K562 (cell line): Measurements from ENCODE around the gene SYNJ2. TPM values are rescaled to one million over a fixed set of nuclear protein-coding genes. Genes with fewer than 3 reads are reported as not detected.

ENCODE experiments used
- ATAC-seq: fragments of 200-7000 bp; cut with Tn5 transposase; 3 replicates; pipeline ENCODE4 v1.9.1; 2020; ENCODE audit warnings: moderate library complexity
- BruUV-seq: library from RNA; stranded (reverse); fragments of 400-500 nt; replicated peaks from 2 replicates; lab custom pipeline; 2021; lab: Mats Ljungman, UMichigan
- CTCF ChIA-PET: fragments of 300-600 bp; formaldehyde crosslinking; extraction: SDS; loops from one replicate; lab custom pipeline; 2021; ENCODE audit warnings: low intra/inter-chr PET ratio; lab: Yijun Ruan, JAX
- POLR2A ChIA-PET: fragments of 300-600, 350-650 bp; sonication (Branson Sonifier 250); formaldehyde crosslinking; extraction: SDS; loops from one replicate; lab custom pipeline; 2021; ENCODE audit warnings: antibody characterized with exemption, inconsistent platforms; lab: Yijun Ruan, JAX
- DNase-seq, 4 experiments: peaks; one replicate each; pipeline versions ENCODE4 v3.0.0 to v3.0.0-alpha.2; 2011 to 2018; ENCODE audit warnings: low spot score in 3 of 4, mixed read lengths in 3 of 4; ENCODE audit errors: extremely low read depth in 1 of 4
- FAIRE-seq: peaks from 2 replicates; lab custom pipeline; 2011; peaks lifted over from hg19 to GRCh38; lab: Jason Lieb, UNC
- H2AFZ ChIP-seq: 2 replicates; pipeline ENCODE4 v1.6.0; 2011; ENCODE audit warnings: low read depth, low read length, control low read depth, inconsistent platforms
- H3K27ac ChIP-seq: fragments of 200-600 bp; 3 replicates; pipeline ENCODE4 v1.8.0; 2011; ENCODE audit warnings: low read depth, mild to moderate bottlenecking, control low read depth, inconsistent platforms, low read length, moderate library complexity, mixed read lengths; ENCODE audit errors: extremely low read depth
- H3K27me3 ChIP-seq, 2 experiments: fragments of 300-600 bp in 1 of 2; 2 replicates in 1 of 2; 3 replicates in 1 of 2; pipeline versions ENCODE4 v1.6.0 to v1.8.0; 2011; ENCODE audit warnings: inconsistent platforms in 2 of 2, low read length in 2 of 2, mild to moderate bottlenecking in 1 of 2, mixed read lengths in 1 of 2, moderate library complexity in 1 of 2; ENCODE audit not compliant: control insufficient read depth in 2 of 2, insufficient read depth in 2 of 2
- H3K36me3 ChIP-seq: fragments of 300-600 bp; 3 replicates; pipeline ENCODE4 v1.8.0; 2011; ENCODE audit warnings: mild to moderate bottlenecking, low read length, inconsistent platforms; ENCODE audit not compliant: control insufficient read depth, insufficient read depth
- H3K4me1 ChIP-seq, 2 experiments: fragments of 200-600 bp in 1 of 2; replicated peaks in 1 of 2; 2 replicates in 1 of 2; 3 replicates in 1 of 2; pipeline versions ENCODE4 v1.5.1 to v1.8.0; 2011; ENCODE audit warnings: inconsistent platforms in 2 of 2, low read length in 2 of 2, mild to moderate bottlenecking in 1 of 2, mixed read lengths in 1 of 2, moderate library complexity in 1 of 2; ENCODE audit not compliant: control insufficient read depth in 2 of 2, insufficient read depth in 2 of 2
- H3K4me2 ChIP-seq: 2 replicates; pipeline ENCODE4 v1.6.1; 2011; ENCODE audit warnings: low read length, control low read depth, inconsistent platforms, mixed read lengths; ENCODE audit not compliant: insufficient read depth
- H3K4me3 ChIP-seq: fragments of 200-600 bp; sonication (generic), shearing (Covaris generic); 2 replicates; pipeline ENCODE4 v1.5.1; 2016; ENCODE audit warnings: control low read depth, inconsistent platforms
- H3K79me2 ChIP-seq: fragments of 200-600 bp; 3 replicates; pipeline ENCODE4 v1.8.0; 2011; ENCODE audit warnings: low read length, inconsistent platforms; ENCODE audit not compliant: control insufficient read depth, insufficient read depth
- H3K9ac ChIP-seq, 2 experiments: 2 replicates each; pipeline versions ENCODE4 v1.6.0 to v1.6.1; 2011; ENCODE audit warnings: low read depth in 2 of 2, low read length in 2 of 2, control low read depth in 1 of 2, inconsistent platforms in 1 of 2, mild to moderate bottlenecking in 1 of 2, mixed read lengths in 1 of 2; ENCODE audit not compliant: insufficient read depth in 1 of 2
- H3K9me1 ChIP-seq: one replicate; pipeline ENCODE4 v1.6.0; 2011; ENCODE audit warnings: inconsistent platforms, mild to moderate bottlenecking, low read length, moderate library complexity; ENCODE audit not compliant: control insufficient read depth, insufficient read depth
- H3K9me3 ChIP-seq: replicated peaks from 2 replicates; pipeline ENCODE4 v1.5.1; 2011; ENCODE audit warnings: low read depth, low read length, inconsistent platforms; ENCODE audit not compliant: control insufficient read depth, insufficient read depth
- H4K20me1 ChIP-seq: replicated peaks from 2 replicates; pipeline ENCODE4 v1.6.1; 2011; ENCODE audit warnings: low read length, inconsistent platforms, mixed read lengths; ENCODE audit not compliant: control insufficient read depth, insufficient read depth
- ELK3 ChIP-seq: fragments of 450-650 bp; formaldehyde crosslinking; IDR thresholded peaks from 2 replicates; pipeline ENCODE4 v1.4.0; 2020; ENCODE audit warnings: mild to moderate bottlenecking
- HDAC1 ChIP-seq, 2 experiments: fragments of 450-650 bp; IDR thresholded peaks; 2 replicates each; pipeline ENCODE4 v1.6.1; 2016 to 2017; ENCODE audit warnings: inconsistent platforms in 1 of 2, mild to moderate bottlenecking in 1 of 2, moderate library complexity in 1 of 2
- KDM1A ChIP-seq, 2 experiments: fragments of 450-650 bp; IDR thresholded peaks; 2 replicates each; pipeline ENCODE4 v1.6.1; 2016; ENCODE audit warnings: mild to moderate bottlenecking in 2 of 2
- POLR2G ChIP-seq: fragments of 200-400 bp; formaldehyde crosslinking; IDR thresholded peaks from 2 replicates; pipeline ENCODE4 v1.6.1; 2017; ENCODE audit warnings: low read depth, mild to moderate bottlenecking, antibody characterized with exemption, low read length, moderate library complexity
- SRF ChIP-seq, 2 experiments: fragments of 250-450, 450-650 bp in 1 of 2; sonication (Bioruptor Pico) in 1 of 2; sonication (generic) in 1 of 2; formaldehyde crosslinking; IDR thresholded peaks; 2 replicates each; pipeline versions ENCODE4 v1.5.0 to v1.5.1; 2020 to 2022; ENCODE audit warnings: mild to moderate bottlenecking in 1 of 2, missing genetic modification reagents in 1 of 2
- WGBS: fragments of 100-300 bp; shearing (Covaris generic); methylation state at CpG from one replicate; pipeline ENCODE4 v1.1.6; 2016; ENCODE audit warnings: low coverage, mixed read lengths; ENCODE audit not compliant: insufficient coverage; ENCODE audit errors: missing lambda C conversion rate; 5-methylcytosine and 5-hydroxymethylcytosine counted together
- in situ Hi-C: fragments of 300-500 bp; cut with MboI; formaldehyde crosslinking; loops from 4 replicates; pipeline ENCODE4 v1.15.0; 2018; ENCODE audit warnings: inconsistent platforms, mixed read lengths
- intact Hi-C: fragments of 100-400 bp; cut with micrococcal nuclease; formaldehyde crosslinking; loops from 2 replicates; pipeline ENCODE4 v1.14.2; 2022
- polyA plus RNA-seq, 8 experiments: library from polyadenylated mRNA; depleted of rRNA in 4 of 8; stranded (reverse) in 5 of 8; unstranded in 3 of 8; fragments of >200 nt; fragmentation: Nextera tagmentation in 2 of 8; fragmentation: Illumina TruSeq in 1 of 8; extraction: Ambion mirVana in 2 of 8; extraction: Trizol in 1 of 8; gene quantifications; 2 replicates each; pipeline versions ENCODE4 v1.2.1 to v1.2.3, GENCODE V29; 2011 to 2014; ENCODE audit warnings: inconsistent platforms in 1 of 8, missing spikeins in 1 of 8
- total RNA-seq, 7 experiments: library from RNA; depleted of rRNA in 6 of 7; stranded (reverse); fragments of >200 nt in 6 of 7; fragmentation: Illumina TruSeq in 2 of 7; extraction: Trizol in 2 of 7; gene quantifications; 2 replicates each; pipeline versions ENCODE4 v1.2.1 to v1.2.3, GENCODE V29; 2011 to 2021; ENCODE audit warnings: low replicate concordance in 1 of 7
- TF ChIP-seq, protein P1 (sequence below): fragments of 250-450 bp; sonication (Bioruptor Pico); IDR thresholded peaks from 2 replicates; pipeline ENCODE4 v1.5.0; 2021; ENCODE audit warnings: mild to moderate bottlenecking, borderline replicate concordance
- TF ChIP-seq, protein P2 (sequence below): fragments of 150-350 bp; conservative IDR thresholded peaks from 2 replicates; pipeline ENCODE4 v1.6.1; 2014; ENCODE audit warnings: low read length

The SYNJ2 gene
- total and polyA plus RNA-seq, 9 of the 15 experiments (the other 6 are each of a cell fraction or from before 2014, with no cell fraction given) = 3.0 to 27.7 (median 17.8) TPM

DNA sequence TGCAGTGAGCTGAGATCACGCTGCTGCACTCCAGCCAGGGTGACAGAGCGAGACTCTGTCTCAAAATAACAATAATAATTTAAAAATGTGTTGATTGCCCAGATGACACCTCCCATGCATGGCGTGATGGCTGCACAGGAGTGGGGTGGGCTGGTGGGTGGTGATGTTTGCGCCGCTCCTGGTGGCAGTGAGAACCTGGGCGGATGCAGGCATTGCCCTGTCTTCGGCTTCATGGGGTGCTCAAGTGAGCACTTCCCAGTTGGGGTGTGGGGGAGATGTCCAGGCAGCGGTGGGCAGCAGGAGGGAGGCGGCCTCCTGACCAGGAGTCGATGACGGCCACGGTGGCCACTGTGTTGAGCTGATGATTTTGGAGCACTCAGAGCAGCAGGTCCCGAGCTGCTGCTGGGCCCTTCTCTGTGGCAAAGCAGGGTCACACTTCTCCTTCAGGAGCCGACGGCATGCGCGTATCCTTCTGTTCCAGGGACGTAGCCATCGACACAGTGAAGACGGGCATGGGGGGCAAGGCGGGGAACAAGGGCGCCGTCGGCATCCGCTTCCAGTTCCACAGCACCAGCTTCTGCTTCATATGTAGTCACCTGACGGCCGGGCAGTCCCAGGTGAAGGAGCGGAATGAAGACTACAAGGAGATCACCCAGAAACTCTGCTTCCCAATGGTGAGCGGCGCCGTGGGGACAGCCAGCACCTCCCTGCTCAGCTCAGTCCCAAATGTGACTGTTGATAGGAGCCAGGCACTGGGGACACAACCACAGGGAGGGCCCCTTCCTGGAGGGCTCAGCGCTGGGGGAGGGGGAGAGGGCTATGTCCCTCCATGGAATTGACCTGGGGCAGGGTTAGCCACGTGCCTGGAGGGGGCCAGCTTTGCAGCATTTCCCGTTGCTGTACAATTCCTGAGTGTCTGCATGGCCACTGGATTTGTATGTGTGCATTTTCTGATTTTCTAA, 89.7 kb downstream of the SYNJ2 start:
- FAIRE-seq (no peak), DNase-seq (peak in 1 of 4 experiments; percentile 31)
- Histone ChIP-seq H3K9me3 (no peaks in the 10 kb centered on the region), H3K4me1 (peaks cover 4 to 15% of the 10 kb centered on the region in 2 experiments; a peak in 4 of 5 replicates), H3K27me3 (no peaks in the 10 kb centered on the region), H4K20me1 (no peaks in the 10 kb centered on the region; the same call in 1 of the 2 replicates), H3K4me2 (0 out of 2 replicates have a peak overlapping the region, but pooled peaks have one; percentile 1)
- 86% methylated on average over 28 of the region's 34 CpGs for WGBS
- TF ChIP-seq POLR2G = 0 out of 2 replicates have a peak, but pooled peaks have one; percentile 30
- TF ChIP-seq, protein P1, sequence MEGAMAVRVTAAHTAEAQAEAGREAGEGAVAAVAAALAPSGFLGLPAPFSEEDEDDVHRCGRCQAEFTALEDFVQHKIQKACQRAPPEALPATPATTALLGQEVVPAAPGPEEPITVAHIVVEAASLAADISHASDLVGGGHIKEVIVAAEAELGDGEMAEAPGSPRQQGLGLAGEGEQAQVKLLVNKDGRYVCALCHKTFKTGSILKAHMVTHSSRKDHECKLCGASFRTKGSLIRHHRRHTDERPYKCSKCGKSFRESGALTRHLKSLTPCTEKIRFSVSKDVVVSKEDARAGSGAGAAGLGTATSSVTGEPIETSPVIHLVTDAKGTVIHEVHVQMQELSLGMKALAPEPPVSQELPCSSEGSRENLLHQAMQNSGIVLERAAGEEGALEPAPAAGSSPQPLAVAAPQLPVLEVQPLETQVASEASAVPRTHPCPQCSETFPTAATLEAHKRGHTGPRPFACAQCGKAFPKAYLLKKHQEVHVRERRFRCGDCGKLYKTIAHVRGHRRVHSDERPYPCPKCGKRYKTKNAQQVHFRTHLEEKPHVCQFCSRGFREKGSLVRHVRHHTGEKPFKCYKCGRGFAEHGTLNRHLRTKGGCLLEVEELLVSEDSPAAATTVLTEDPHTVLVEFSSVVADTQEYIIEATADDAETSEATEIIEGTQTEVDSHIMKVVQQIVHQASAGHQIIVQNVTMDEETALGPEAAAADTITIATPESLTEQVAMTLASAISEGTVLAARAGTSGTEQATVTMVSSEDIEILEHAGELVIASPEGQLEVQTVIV (CRISPR knock-in tag) = no peak
- TF ChIP-seq, protein P2, sequence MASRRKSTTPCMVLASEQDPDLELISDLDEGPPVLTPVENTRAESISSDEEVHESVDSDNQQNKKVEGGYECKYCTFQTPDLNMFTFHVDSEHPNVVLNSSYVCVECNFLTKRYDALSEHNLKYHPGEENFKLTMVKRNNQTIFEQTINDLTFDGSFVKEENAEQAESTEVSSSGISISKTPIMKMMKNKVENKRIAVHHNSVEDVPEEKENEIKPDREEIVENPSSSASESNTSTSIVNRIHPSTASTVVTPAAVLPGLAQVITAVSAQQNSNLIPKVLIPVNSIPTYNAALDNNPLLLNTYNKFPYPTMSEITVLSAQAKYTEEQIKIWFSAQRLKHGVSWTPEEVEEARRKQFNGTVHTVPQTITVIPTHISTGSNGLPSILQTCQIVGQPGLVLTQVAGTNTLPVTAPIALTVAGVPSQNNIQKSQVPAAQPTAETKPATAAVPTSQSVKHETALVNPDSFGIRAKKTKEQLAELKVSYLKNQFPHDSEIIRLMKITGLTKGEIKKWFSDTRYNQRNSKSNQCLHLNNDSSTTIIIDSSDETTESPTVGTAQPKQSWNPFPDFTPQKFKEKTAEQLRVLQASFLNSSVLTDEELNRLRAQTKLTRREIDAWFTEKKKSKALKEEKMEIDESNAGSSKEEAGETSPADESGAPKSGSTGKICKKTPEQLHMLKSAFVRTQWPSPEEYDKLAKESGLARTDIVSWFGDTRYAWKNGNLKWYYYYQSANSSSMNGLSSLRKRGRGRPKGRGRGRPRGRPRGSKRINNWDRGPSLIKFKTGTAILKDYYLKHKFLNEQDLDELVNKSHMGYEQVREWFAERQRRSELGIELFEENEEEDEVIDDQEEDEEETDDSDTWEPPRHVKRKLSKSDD = 0 out of 2 replicates have a peak, but pooled peaks have one; percentile 24
- no peak for TF ChIP-seq ELK3
- TF ChIP-seq HDAC1 (IDR thresholded peaks at IDR 0.05) = 0 out of 4 replicates have a peak, but pooled peaks of 1 of the 2 experiments have one; percentile 16
- 0 out of 4 replicates have a peak, but pooled peaks of 1 of the 2 experiments have one; percentile 16 for TF ChIP-seq SRF (CRISPR knock-in tag; IDR thresholded peaks at IDR 0.05)
- peak in 1 of 2 experiments; percentile 81; a peak in 2 of 4 replicates for TF ChIP-seq KDM1A (IDR thresholded peaks at IDR 0.05)
- TF ChIP-seq, all 486 proteins: peak for 5
- Histone ChIP-seq H3K27ac (no peak overlapping the region; the same call in 2 of the 3 replicates), H3K79me2 (no peaks in the 10 kb centered on the region), H3K36me3 (peaks cover 55% of the 10 kb centered on the region), H3K9ac (peak overlapping the region in 1 of 2 experiments; percentile 13; a peak in 2 of 4 replicates), H3K9me1 (peaks cover 3% of the 10 kb centered on the region), H2AFZ (no peak overlapping the region), H3K4me3 (no peak overlapping the region)
- intact Hi-C loops (loop anchor here (1.0 to 5.0 kb wide), 5 partner anchors 44 to 757 kb away; no protein-coding TSS in a partner anchor), in situ Hi-C loops (no loop called here)
- ChIA-PET POLR2A (interaction anchor here (0.5 to 1.7 kb wide), 12 partner anchors 11 to 721 kb away, joined by 3 to 6 read pairs (median 4); no protein-coding TSS in a partner anchor), CTCF (interaction anchor here (0.6 to 2.8 kb wide), 5 partner anchors 38 to 757 kb away, joined by 3 to 12 read pairs (median 7); partner anchors contain the start of gene SYNJ2)
- BruUV-seq = no TSS peak
- ATAC-seq = peak; percentile 60
